ENCODE data around the gene TTC39A. TPM values are rescaled to one million over a fixed set of nuclear protein-coding genes. Genes with fewer than 3 reads are reported as not detected.

Gene TTC39A
- total RNA-seq, 1 donor from 2014 or later, result not detected

GRCh38 chr1:51298322-51298705, 32.0 kb downstream of the TTC39A start:
- intact Hi-C loops (cut with micrococcal nuclease), result no loop called here

DNA sequence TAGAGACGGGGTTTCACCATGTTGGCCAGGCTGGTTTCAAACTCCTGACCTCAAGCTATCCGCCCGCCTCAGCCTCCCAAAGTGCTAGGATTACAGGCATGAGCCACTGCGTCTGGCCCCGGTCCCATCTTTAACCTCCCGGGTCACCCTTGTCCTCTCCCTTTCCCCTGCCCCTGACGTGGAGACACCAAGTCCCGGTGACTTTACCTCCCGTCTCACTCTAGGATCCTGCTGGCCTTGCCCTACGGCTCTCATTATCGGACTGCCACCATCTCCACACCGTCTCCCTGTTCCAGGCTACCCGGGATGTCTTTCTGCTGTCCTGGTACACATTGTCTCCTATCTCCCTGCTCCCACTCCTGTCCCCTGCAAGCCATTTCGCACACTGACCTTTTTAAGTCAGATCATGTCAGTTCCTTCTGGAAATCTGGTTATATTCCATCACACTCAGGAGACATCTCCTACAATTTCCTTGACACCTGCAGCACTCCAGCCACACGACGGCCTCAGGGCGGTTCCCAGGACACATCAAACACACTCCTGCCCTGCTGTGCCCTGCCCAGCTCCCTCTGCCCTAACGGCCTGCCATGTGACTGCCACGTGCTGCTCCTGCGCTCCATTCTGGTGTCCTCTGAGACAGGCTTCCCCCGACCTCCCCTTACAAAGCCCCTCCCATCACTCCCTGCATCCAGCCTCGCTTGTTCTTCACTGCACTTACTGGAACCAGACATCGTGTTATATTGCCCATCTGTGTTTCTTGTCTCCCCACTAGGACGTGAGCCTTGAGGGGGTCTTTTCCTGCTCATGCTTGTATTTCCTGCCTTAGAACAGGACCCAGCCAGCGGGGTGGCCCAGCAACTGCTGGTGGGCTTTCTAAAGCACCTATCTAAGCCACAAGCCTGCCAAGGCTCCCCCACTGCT, 32.7 kb downstream of the TTC39A start:
- intact Hi-C loops (cut with micrococcal nuclease), result loop anchor here (1.0 kb wide), 1 partner anchor 108 kb away; no protein-coding TSS in a partner anchor

GRCh38 chr1:51296383-51297357, 33.7 kb downstream of the TTC39A start:
- intact Hi-C loops (cut with micrococcal nuclease), result loop anchor here (1.0 kb wide), 4 partner anchors 60 to 522 kb away; partner anchors contain the start of gene RNF11

GRCh38 chr1:51295926-51296325, 34.4 kb downstream of the TTC39A start:
- intact Hi-C loops (cut with micrococcal nuclease), result loop anchor here (1.0 kb wide), 3 partner anchors 60 to 522 kb away; partner anchors contain the start of gene RNF11

- intact Hi-C loops (cut with micrococcal nuclease), result no loop called here
Measured at GRCh38 chr1:51294566-51295184, 35.7 kb downstream of the TTC39A start.

DNA sequence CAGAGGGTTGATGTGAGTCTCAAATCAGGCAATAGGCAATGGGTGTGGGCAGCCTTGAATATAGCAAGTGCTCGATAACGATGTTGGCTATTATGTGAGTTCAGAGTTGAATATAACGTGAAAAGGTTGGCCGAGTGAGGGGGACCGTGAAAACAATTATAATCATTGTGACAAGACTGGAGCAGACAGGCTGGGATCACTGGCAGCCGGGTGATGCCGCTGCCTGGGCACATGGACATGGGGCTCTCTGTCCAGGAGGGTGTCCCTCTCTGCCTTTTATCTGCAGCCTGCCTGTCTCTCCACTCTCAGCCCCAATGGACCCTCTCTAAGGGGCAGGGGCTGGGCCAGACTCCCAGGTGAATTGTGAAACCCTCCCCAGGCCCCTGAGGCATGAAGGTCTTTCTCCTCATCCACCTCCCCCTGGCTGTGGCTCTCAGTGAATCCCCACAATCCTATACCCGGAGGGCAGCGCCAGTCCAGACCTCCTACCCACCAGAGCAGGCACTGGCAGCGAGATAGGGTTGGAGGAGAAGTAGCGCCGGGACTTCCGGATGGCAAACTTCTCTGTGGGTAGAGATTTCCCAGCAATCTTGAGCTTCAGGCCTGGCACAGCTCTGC, 36.4 kb downstream of the TTC39A start:
- intact Hi-C loops (cut with micrococcal nuclease), result no loop called here

DNA sequence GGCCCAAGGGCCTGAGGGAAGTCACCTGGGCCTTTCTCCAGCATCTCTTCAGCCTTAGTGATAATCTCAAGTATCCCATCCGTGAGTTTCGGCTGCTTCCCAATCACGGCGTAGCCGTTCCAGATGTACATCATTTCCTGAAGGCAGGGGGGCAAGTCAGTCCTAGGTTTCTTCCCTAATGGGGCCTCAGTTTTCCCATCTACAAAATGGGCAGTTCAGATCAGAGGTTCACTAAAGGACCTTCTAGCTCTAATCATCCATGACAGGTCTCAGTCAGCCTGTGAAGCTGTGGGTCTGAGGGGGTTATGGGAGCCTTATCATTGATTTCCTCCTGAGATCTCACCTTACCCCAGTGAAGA, 39.9 kb downstream of the TTC39A start:
- intact Hi-C loops (cut with micrococcal nuclease), result no loop called here

GRCh38 chr1:51289676-51290488, 40.5 kb downstream of the TTC39A start:
- intact Hi-C loops (cut with micrococcal nuclease), result no loop called here

DNA sequence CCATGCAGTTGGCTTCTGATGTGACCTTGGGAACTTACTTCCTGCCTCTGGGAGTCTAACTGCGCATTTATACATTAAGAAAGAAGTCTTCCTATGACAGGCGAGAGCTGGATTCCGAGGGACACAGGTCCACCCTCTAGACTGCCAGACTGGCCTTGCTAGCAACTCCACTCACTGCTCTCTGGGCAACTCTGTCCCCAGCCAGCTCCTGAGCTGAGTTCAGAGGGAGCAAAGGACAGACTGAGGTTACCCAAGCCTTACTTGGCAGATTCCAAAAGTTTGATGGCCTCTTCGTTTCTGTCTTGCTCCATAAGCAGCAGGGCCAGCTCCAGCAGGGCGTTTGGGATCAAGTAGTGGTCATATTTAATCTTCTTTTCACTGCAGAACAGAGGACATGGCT, 41.8 kb downstream of the TTC39A start:
- intact Hi-C loops (cut with micrococcal nuclease), result no loop called here

- intact Hi-C loops (cut with micrococcal nuclease), result no loop called here
Measured at GRCh38 chr1:51287966-51288365, 42.4 kb downstream of the TTC39A start.

GRCh38 chr1:51285055-51285454, 45.3 kb downstream of the TTC39A start:
- intact Hi-C loops (cut with micrococcal nuclease), result no loop called here

- intact Hi-C loops (cut with micrococcal nuclease), result no loop called here
Measured at GRCh38 chr1:51284487-51284954, 45.8 kb downstream of the TTC39A start.

DNA sequence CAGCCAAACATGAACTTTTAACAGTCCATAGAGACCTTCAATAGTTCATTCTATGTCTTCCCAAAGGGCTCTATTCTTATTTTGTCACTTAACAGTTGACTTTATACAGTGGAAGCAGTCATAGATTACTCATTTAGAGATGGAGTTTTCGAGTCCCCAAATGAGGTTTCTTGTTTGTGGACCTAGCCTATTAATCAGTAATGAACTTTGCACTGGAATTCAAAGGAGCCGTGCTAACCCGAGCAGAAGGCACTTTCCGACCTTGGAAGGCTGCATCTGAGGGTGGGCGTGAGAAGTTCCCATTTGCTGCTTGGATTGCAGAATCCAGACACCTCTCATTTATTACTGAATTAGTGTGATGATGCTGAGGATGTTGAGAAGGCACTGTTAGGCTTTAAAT, 46.4 kb downstream of the TTC39A start:
- intact Hi-C loops (cut with micrococcal nuclease), result no loop called here

DNA sequence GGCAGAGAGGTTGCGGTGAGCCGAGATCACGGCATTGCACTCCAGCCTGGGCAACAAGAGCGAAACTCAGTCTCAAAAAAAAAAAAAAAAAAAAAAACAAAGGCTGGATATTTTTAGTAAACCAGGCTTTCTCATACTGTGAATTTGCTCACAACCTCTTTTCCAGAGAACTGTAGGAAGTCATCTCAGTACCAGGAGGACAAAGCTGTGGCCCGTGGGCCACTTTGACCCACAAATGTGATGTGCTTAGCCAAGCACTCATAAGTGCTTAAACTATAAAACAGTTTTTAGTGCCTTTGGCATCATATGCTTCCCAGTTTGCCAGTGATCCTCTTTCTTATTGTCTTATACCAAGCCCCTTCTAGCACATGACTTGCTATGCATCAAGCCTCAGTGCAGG, 47.8 kb downstream of the TTC39A start:
- intact Hi-C loops (cut with micrococcal nuclease), result no loop called here

DNA sequence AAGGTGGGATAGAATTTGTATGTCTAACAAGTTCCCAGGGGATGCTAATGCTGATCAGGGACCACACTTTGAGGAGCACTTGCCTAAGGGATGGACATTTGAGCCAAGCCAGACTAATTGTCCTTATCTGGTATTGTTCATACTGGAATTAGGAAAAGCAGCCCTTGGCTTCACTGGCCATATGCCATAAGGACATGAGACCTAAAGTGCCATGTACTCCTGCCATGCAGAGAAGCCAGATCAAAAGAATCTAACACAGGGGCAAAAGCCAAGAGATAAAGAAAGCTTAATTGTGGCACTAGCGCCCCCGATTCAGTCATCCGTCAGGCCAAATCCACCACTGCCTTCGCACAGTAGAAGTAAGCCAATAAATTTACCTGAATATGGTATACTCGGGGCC, 48.6 kb downstream of the TTC39A start:
- intact Hi-C loops (cut with micrococcal nuclease), result no loop called here

- intact Hi-C loops (cut with micrococcal nuclease), result no loop called here
Measured at GRCh38 chr1:51280321-51280978, 49.9 kb downstream of the TTC39A start.

DNA sequence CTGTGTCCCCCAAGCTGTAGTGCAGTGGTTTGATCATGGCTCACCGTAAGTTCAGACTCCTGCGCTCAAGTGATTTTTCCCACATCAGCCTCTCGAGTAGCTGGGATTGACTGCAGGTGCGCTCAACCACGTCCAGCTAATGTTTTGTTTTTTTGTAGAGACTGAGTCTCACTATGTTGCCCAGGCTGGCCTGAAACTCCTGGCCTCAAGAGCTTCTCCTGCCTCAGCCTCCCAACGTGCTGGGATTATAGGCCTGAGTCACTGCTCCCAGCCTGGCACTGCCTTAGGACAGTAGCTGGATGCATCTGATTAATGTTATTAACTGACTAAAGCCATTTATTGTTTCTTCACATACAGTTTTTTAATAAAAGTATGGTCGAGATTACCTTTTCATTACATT, 54.1 kb downstream of the TTC39A start:
- intact Hi-C loops (cut with micrococcal nuclease), result no loop called here

DNA sequence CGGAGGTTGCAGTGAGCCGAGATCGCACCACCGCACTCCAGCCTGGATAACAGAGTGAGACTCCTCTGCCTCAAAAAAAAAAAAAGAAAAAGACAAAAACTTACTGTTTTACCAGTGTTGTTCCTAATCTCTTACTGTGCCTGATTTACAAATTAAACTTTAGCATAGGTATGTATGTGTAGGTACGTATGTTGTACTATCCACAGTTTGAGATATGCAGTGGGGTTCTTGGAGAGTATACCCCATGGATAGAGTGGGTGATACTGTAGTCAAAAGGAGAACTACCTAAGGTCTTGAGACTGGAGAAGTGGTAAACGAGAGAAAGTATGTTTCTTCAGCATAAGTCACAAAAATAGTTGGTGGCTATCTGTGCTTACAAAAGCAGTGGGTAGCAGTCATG, 55.7 kb downstream of the TTC39A start:
- intact Hi-C loops (cut with micrococcal nuclease), result no loop called here

GRCh38 chr1:51272916-51273315, 57.4 kb downstream of the TTC39A start:
- intact Hi-C loops (cut with micrococcal nuclease), result no loop called here

All from T-helper 1 cell treated with Interleukin-12 subunit alpha and Interleukin-12 subunit beta and Interleukin-4 antibody, amounts not matched to agents 30 ng/mL and 1 ng/mL, for 36 hours (primary cell).